H9 (cell line): ENCODE data around the gene SLC12A5. TPM values are rescaled to one million over a fixed set of nuclear protein-coding genes. Genes with fewer than 3 reads are reported as not detected.

Experiments used
- DNase-seq: peaks from one replicate; pipeline ENCODE4 v3.0.0-alpha.2; 2017
- H2AFZ ChIP-seq: one replicate; pipeline ENCODE4 v1.6.1; 2013; ENCODE audit warnings: mild to moderate bottlenecking, low read length, control low read depth, moderate library complexity
- H2AK5ac ChIP-seq: 2 replicates; pipeline ENCODE4 v1.6.1; 2013; ENCODE audit warnings: low read length, control low read depth, mixed read lengths; ENCODE audit not compliant: insufficient read length
- H2BK120ac ChIP-seq: one replicate; pipeline ENCODE4 v1.6.1; 2013; ENCODE audit warnings: low read depth, mild to moderate bottlenecking, low read length, control low read depth, inconsistent platforms; ENCODE audit not compliant: poor library complexity, severe bottlenecking
- H2BK12ac ChIP-seq: 2 replicates; pipeline ENCODE4 v1.6.1; 2013; ENCODE audit warnings: low read length, control low read depth, mixed read lengths, low read depth; ENCODE audit not compliant: insufficient read length
- H2BK15ac ChIP-seq: 2 replicates; pipeline ENCODE4 v1.6.1; 2013; ENCODE audit warnings: low read depth, low read length, control low read depth
- H2BK20ac ChIP-seq: one replicate; pipeline ENCODE4 v1.6.1; 2013; ENCODE audit warnings: low read depth, mild to moderate bottlenecking, low read length, control low read depth, inconsistent platforms; ENCODE audit not compliant: poor library complexity, severe bottlenecking
- H2BK5ac ChIP-seq: 2 replicates; pipeline ENCODE4 v1.6.1; 2013; ENCODE audit warnings: low read length, control low read depth, mixed read lengths; ENCODE audit not compliant: insufficient read length
- H3K14ac ChIP-seq: 2 replicates; pipeline ENCODE4 v1.6.1; 2013; ENCODE audit warnings: low read length, control low read depth; ENCODE audit not compliant: insufficient read depth
- H3K18ac ChIP-seq: 2 replicates; pipeline ENCODE4 v1.6.1; 2013; ENCODE audit warnings: low read depth, mild to moderate bottlenecking, mixed read lengths, low read length, control low read depth; ENCODE audit not compliant: insufficient read length
- H3K23ac ChIP-seq: 2 replicates; pipeline ENCODE4 v1.6.1; 2013; ENCODE audit warnings: low read length, control low read depth, mixed read lengths, low read depth; ENCODE audit not compliant: insufficient read length
- H3K23me2 ChIP-seq: 2 replicates; pipeline ENCODE4 v1.6.1; 2013; ENCODE audit warnings: low read depth, mild to moderate bottlenecking, mixed read lengths, low read length, control low read depth; ENCODE audit not compliant: insufficient read length, poor library complexity, severe bottlenecking
- H3K27ac ChIP-seq: 2 replicates; pipeline ENCODE4 v1.5.1; 2013; ENCODE audit warnings: low read length, control low read depth, mixed read lengths, low read depth; ENCODE audit not compliant: insufficient read length
- H3K27me3 ChIP-seq: 2 replicates; pipeline ENCODE4 v1.6.1; 2013; ENCODE audit warnings: low read length, control low read depth, inconsistent platforms; ENCODE audit not compliant: insufficient read depth
- H3K4ac ChIP-seq: 2 replicates; pipeline ENCODE4 v1.6.1; 2013; ENCODE audit warnings: low read depth, mild to moderate bottlenecking, control low read depth, inconsistent platforms, low read length, moderate library complexity
- H3K4me1 ChIP-seq: 2 replicates; pipeline ENCODE4 v1.6.1; 2013; ENCODE audit warnings: low read length, control low read depth, inconsistent platforms; ENCODE audit not compliant: insufficient read depth
- H3K4me2 ChIP-seq: 2 replicates; pipeline ENCODE4 v1.6.1; 2013; ENCODE audit warnings: low read length, control low read depth, mixed read lengths; ENCODE audit not compliant: insufficient read length, insufficient read depth
- H3K56ac ChIP-seq: 2 replicates; pipeline ENCODE4 v1.6.1; 2013; ENCODE audit warnings: low read depth, mild to moderate bottlenecking, mixed read lengths, low read length, control low read depth; ENCODE audit not compliant: insufficient read length
- H3K79me1 ChIP-seq: 2 replicates; pipeline ENCODE4 v1.6.1; 2013; ENCODE audit warnings: low read depth, mild to moderate bottlenecking, moderate library complexity, low read length, control low read depth, inconsistent platforms; ENCODE audit not compliant: insufficient read depth, poor library complexity, severe bottlenecking
- H3K79me2 ChIP-seq: 2 replicates; pipeline ENCODE4 v1.6.1; 2013; ENCODE audit warnings: low read length, control low read depth, inconsistent platforms; ENCODE audit not compliant: insufficient read depth
- H3K9ac ChIP-seq: 2 replicates; pipeline ENCODE4 v1.6.1; 2013; ENCODE audit warnings: low read length, control low read depth, mixed read lengths; ENCODE audit not compliant: insufficient read length; ENCODE audit errors: extremely low read depth
- H3K9me3 ChIP-seq: one replicate; pipeline ENCODE4 v1.6.1; 2013; ENCODE audit warnings: low read depth, low read length, inconsistent platforms; ENCODE audit not compliant: control insufficient read depth
- H3T11ph ChIP-seq: one replicate; pipeline ENCODE4 v1.6.1; 2013; ENCODE audit warnings: mild to moderate bottlenecking, low read length, control low read depth, inconsistent platforms
- H4K20me1 ChIP-seq: one replicate; pipeline ENCODE4 v1.6.1; 2013; ENCODE audit not compliant: control insufficient read depth, insufficient read length, insufficient read depth
- H4K5ac ChIP-seq: 2 replicates; pipeline ENCODE4 v1.6.1; 2013; ENCODE audit warnings: low read depth, mild to moderate bottlenecking, mixed read lengths, low read length, control low read depth; ENCODE audit not compliant: insufficient read length
- H4K8ac ChIP-seq: replicated peaks from 2 replicates; pipeline ENCODE4 v1.6.1; 2013; ENCODE audit warnings: low read length, control low read depth, mixed read lengths, low read depth; ENCODE audit not compliant: insufficient read length
- H4K91ac ChIP-seq: 2 replicates; pipeline ENCODE4 v1.6.1; 2013; ENCODE audit warnings: low read depth, mild to moderate bottlenecking, moderate library complexity, mixed read lengths, low read length, control low read depth; ENCODE audit not compliant: insufficient read length
- H3K27ac Mint-ChIP-seq, 3 experiments: 2 replicates in 2 of 3; 3 replicates in 1 of 3; pipeline ENCODE4 v1.8.0; 2020 to 2021; ENCODE audit warnings: mixed read lengths in 3 of 3, mild to moderate bottlenecking in 1 of 3, moderate library complexity in 1 of 3
- H3K27me3 Mint-ChIP-seq: 2 replicates; pipeline ENCODE4 v1.8.0; 2021; ENCODE audit warnings: low read depth, mild to moderate bottlenecking, moderate library complexity, mixed read lengths
- H3K36me3 Mint-ChIP-seq, 3 experiments: 2 replicates in 2 of 3; 3 replicates in 1 of 3; pipeline ENCODE4 v1.8.0; 2020 to 2021; ENCODE audit warnings: low read depth in 3 of 3, mixed read lengths in 3 of 3; ENCODE audit not compliant: insufficient read depth in 1 of 3
- H3K4me1 Mint-ChIP-seq, 2 experiments: 2 replicates each; pipeline ENCODE4 v1.8.0; 2020; ENCODE audit warnings: mixed read lengths in 2 of 2
- H3K4me3 Mint-ChIP-seq, 2 experiments: 2 replicates in 1 of 2; 3 replicates in 1 of 2; pipeline ENCODE4 v1.8.0; 2020 to 2021; ENCODE audit warnings: mild to moderate bottlenecking in 2 of 2, mixed read lengths in 2 of 2, moderate library complexity in 1 of 2
- H3K9me3 Mint-ChIP-seq, 2 experiments: 2 replicates in 1 of 2; 3 replicates in 1 of 2; pipeline ENCODE4 v1.8.0; 2020; ENCODE audit warnings: mild to moderate bottlenecking in 2 of 2, mixed read lengths in 2 of 2, moderate library complexity in 1 of 2
- CTCF ChIP-seq: fragments of 200-600 bp; sonication (generic); conservative IDR thresholded peaks from 3 replicates; pipeline ENCODE4 v1.8.0; 2021; ENCODE audit warnings: antibody characterized with exemption, mild to moderate bottlenecking
- WGBS: extraction: QIAGEN DNeasy Blood & Tissue Kit; methylation state at CpG from one replicate; pipeline ENCODE4 v1.1.7; 2013; ENCODE audit warnings: missing lambda C conversion rate, low lambda C conversion rate, mixed read lengths; ENCODE audit not compliant: insufficient read length; ENCODE audit errors: extremely low coverage; 5-methylcytosine and 5-hydroxymethylcytosine counted together
- total RNA-seq: library from RNA; stranded (reverse); gene quantifications from 2 replicates; pipeline ENCODE4 v1.2.1, GENCODE V29; 2021

SLC12A5 gene
- total RNA-seq, 1 experiment from 2014 or later: 8.7 TPM

DNA sequence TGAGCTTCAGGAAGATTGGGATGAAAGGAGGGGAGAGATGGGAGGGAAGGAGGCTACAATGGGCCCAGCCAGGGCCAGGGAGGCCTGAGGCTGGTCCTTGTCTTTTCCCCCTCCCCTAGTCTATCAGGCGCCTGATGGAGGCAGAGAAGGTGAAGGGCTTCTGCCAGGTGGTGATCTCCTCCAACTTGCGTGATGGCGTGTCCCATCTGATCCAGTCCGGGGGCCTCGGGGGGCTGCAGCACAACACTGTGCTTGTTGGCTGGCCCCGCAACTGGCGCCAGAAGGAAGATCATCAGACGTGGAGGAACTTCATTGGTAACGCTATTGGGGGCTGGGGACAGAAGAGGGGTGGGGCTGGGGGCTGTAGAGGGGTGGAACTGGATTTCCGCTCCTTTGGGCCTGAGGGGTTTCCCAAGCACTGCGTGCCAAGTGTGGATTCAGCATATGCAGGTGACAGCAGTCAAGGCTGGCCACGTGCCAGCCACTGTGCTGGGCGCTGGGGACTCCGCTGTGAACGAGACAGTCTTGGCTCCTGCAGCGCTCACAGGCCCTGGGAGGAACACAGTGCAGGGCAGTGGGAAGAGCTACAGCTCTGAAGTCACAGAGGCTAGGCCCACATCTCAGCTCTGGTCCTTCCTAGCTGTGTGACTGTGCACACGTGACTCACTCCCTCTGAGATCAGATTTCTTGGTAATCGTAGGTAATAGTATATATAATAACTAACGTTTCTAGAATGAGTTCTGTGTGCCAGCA lies 22.7 kb downstream of the SLC12A5 start:
- Histone ChIP-seq H3K14ac (no peak overlapping the region; the same call in 1 of the 2 replicates), H3K4ac (no peak overlapping the region), H2AFZ (no peak overlapping the region), H3K27me3 (peaks cover 9% of the 10 kb centered on the region; the same call in 1 of the 2 replicates), H3K18ac (no peak overlapping the region), H3K27ac (no peak overlapping the region), H2BK5ac (no peak overlapping the region), H4K20me1 (no peaks in the 10 kb centered on the region), H2AK5ac (no peak overlapping the region), H3K56ac (no peak overlapping the region), H3K9ac (no peak overlapping the region), H3K9me3 (no peaks in the 10 kb centered on the region), H3K23ac (no peak overlapping the region), H3K23me2 (no peaks in the 10 kb centered on the region), H3K79me1 (no peaks in the 10 kb centered on the region), H2BK20ac (no peak overlapping the region), H3K79me2 (no peaks in the 10 kb centered on the region), H4K8ac (no peak overlapping the region), H3K4me2 (no peak overlapping the region), H4K5ac (no peak overlapping the region), H4K91ac (no peak overlapping the region), H3T11ph (no peak overlapping the region), H2BK12ac (no peak overlapping the region), H2BK15ac (no peak overlapping the region), H3K4me1 (no peaks in the 10 kb centered on the region), H2BK120ac (no peak overlapping the region)
- no peak overlapping the region for H3K27ac Mint-ChIP-seq
- no peaks in the 10 kb centered on the region for H3K9me3 Mint-ChIP-seq
- 0 out of 7 replicates have a peak, but pooled peaks cover 0 to 1% (median 0%) of the 10 kb centered on the region in 3 experiments for H3K36me3 Mint-ChIP-seq
- no peak for TF ChIP-seq CTCF
- peaks cover 74% of the 10 kb centered on the region for H3K27me3 Mint-ChIP-seq
- H3K4me3 Mint-ChIP-seq: no peak overlapping the region
- DNase-seq: no peak
- no peaks in the 10 kb centered on the region for H3K4me1 Mint-ChIP-seq
- no CpG with 5 or more reads among the region's 19 CpGs for WGBS
